ENCODE measurements around the gene HSD3B7.
A peak's percentile ranks its signal among the peaks of the same experiment; 100 is the strongest.

Gene HSD3B7

GRCh38 chr16:30982548-30983288 is 2.3 kb upstream of the HSD3B7 start:
- DNase-seq (ENCODE audit: low spot score), result no peak

DNA sequence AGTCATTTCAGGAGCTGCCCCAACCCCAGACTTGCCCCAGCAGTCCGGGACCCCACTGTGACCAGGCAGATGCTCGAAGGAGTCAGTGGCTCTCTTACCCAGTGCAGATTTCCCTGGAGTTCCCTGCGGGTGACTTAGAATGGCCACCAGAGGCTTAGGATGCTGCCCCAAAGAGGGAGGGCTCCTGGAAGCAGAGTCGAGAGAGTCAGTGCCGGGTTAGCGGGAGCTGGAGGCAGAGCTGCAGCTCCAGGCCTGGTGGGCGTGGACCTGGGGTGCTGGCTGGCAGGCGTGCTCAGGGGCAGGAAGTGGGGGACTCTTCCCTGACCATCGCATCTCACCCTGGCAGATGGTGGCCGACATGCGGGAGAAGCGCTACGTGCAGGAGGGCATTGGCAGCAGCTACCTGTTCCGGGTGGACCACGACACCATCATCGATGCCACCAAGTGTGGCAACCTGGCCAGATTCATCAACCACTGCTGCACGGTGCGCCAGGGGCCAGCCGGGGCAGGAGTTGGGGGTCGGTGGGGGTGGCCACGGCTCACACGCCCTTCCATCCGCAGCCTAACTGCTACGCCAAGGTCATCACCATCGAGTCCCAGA is 1.6 kb upstream of the HSD3B7 start:
- no peak for DNase-seq (ENCODE audit: low spot score)

DNA sequence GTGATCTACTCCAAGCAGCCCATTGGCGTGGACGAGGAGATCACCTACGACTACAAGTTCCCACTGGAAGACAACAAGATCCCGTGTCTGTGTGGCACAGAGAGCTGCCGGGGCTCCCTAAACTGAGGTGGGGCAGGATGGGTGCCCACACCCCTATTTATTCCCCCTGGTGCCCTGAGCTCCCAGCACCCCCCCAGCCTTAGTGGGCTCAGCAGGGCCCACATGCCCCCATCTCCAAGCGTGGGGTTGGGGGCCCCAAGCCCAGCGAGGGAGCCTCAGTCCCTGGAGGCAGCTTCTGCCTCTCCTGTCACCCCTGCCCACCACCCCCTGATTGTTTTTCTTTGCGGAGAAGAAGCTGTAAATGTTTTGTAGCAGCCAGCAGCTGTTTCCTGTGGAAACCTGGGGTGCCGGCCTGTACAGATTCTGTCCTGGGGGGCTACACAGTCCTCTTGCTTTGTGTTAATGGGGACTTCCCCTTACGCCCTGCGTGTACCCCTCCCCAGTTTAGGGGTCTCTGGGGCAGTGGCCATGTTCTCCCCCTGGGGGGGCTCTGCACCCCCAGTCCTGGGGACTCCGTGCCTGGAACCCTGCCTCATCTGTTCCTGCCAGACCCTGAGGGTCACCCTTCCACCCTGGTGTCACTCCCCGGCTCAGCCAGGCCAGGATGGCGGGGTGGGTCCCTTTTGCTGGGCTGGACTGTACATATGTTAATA is 953 bp upstream of the HSD3B7 start:
- no peak for DNase-seq (ENCODE audit: low spot score)

DNA sequence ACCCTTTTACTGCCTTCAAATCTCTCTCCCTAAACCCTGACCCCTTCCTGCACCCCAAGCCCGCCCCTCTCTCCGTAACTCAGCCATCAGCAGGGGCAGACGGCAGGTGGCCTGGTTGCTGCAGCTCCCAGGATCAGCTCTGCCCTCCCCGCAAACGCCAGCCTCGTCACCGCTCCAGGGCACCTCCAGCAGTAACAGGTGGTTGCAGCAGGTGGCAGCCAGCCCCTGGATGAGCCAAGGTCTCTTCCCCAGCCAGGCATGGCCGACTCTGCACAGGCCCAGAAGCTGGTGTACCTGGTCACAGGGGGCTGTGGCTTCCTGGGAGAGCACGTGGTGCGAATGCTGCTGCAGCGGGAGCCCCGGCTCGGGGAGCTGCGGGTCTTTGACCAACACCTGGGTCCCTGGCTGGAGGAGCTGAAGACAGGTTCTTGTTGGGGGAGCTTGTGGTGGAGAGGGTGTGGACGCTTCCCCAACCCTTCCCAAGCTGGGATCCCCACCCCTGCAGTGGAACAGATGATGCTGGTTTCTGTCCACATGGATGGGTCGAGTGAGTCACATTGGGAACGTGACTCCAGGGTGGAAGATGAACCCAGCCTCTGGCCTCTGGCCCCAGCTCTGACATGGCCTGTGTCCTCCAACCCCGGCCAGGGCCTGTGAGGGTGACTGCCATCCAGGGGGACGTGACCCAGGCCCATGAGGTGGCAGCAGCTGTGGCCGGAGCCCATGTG is 558 bp downstream of the HSD3B7 start:
- no peak for DNase-seq (ENCODE audit: low spot score)

DNA sequence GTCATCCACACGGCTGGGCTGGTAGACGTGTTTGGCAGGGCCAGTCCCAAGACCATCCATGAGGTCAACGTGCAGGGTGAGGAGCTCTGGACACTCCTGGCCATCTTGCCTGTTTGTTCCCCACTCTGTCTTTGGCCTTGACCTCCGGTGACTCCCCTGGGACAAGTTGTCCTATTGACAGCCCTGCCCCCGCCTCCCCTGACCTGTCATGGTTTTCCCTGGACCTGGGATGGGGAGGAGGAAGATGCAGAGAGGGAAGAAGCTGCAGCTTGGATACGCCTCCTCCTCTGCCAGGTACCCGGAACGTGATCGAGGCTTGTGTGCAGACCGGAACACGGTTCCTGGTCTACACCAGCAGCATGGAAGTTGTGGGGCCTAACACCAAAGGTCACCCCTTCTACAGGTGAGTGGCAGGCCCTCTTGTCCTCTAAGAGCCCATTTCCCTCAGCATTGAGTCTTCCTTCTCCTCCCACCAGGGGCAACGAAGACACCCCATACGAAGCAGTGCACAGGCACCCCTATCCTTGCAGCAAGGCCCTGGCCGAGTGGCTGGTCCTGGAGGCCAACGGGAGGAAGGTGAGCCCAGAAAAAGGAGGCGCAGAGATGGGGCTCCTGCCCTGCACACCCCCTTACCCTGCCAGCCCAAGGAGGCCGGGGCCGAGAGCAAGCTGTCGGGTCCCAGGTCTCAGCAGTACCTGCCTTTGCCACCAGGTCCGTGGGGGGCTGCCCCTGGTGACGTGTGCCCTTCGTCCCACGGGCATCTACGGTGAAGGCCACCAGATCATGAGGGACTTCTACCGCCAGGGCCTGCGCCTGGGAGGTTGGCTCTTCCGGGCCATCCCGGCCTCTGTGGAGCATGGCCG is 1.4 kb downstream of the HSD3B7 start:
- no peak for DNase-seq (ENCODE audit: low spot score)

DNA sequence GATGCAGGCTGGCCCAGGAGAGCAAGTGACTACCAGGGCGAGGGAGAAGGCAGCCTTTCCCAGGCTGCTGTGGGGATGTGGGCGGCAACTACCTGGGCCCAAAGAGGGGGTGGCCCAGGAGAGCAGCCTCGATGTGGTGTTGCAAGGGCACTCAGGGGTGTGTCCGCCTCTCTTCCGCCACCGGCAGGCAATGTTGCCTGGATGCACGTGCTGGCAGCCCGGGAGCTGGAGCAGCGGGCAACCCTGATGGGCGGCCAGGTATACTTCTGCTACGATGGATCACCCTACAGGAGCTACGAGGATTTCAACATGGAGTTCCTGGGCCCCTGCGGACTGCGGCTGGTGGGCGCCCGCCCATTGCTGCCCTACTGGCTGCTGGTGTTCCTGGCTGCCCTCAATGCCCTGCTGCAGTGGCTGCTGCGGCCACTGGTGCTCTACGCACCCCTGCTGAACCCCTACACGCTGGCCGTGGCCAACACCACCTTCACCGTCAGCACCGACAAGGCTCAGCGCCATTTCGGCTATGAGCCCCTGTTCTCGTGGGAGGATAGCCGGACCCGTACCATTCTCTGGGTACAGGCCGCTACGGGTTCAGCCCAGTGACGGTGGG is 2.7 kb downstream of the HSD3B7 start:
- no peak for DNase-seq (ENCODE audit: low spot score)

DNA sequence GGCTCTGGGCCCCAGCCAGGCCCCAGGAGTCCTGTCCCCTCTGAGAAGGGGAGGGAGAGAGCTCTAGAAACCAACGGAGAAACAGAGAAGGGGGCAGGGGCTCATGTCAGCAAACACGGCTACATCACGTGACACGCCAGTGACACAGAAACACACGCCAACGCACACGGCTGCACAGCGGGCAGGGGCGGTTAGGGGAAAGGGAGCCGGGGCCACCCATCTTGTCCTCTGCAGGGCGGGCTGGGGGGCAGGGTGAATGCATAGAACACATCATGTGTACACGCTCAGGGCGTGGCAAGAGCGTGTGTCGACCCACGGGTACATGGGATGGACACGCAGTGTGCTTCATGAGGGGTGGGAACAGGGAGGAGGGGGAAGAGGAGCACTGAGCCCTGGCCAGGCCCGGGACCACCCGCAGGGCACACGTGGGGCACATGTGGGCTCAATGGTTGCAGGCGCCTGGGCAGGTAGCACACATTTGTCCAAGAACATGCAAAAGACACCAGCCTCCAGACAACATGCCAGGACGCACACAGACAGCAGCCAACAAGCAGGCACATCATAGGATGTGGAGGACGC is 4.6 kb downstream of the HSD3B7 start:
- DNase-seq (ENCODE audit: low spot score), result no peak

GRCh38 chr16:30990105-30990504 is 5.1 kb downstream of the HSD3B7 start:
- no peak for DNase-seq (ENCODE audit: low spot score)

GRCh38 chr16:30991052-30991451 is 6.0 kb downstream of the HSD3B7 start:
- DNase-seq (ENCODE audit: low spot score), result no peak

GRCh38 chr16:30992276-30992780 is 7.3 kb downstream of the HSD3B7 start:
- no peak for DNase-seq (ENCODE audit: low spot score)

DNA sequence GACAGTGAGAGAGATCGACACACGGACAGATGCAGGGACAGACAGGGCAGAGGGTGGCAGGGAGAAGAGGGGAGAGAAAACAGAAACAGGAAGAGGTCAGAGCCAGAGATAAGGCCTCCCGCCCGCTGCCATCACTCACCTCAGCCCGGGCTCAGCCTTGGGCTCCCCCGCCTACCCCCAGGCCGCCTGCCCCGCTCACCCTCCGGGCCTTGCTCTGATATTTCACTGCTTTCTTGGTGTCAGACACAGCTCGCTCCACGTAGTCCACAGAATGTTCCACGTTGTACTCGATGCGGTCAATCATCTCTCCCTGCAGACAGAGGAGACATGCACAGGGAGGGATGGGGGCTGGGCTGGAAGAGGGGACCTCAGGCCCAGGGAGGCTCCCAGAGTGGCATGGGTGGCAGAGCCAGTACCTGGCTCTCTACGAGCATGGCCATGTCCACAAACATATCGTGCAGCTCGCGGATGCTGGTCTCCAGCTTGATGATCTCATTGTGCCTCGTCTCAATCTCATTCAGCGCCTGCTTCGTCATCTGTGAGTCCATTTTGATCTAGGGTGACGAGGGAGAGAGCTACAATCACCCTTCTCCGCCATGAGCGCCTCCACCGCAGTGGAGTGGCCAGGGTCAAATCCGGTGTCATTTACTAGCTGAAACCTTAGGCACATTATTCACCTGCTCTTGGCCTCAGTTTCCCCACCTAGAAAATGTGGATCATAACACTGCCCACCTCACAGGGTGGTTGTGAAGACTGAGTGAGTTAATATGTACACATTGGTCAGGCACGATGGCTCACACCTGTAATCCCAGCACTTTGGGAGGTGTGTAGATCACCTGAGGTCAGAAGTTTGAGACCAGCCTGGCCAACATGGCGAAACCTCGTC is 8.2 kb downstream of the HSD3B7 start:
- no peak for DNase-seq (ENCODE audit: low spot score)

GRCh38 chr16:30995927-30996323 is 10.9 kb downstream of the HSD3B7 start:
- no peak for DNase-seq (ENCODE audit: low spot score)

GRCh38 chr16:30996324-30996984 is 11.4 kb downstream of the HSD3B7 start:
- DNase-seq (ENCODE audit: low spot score), result no peak

DNA sequence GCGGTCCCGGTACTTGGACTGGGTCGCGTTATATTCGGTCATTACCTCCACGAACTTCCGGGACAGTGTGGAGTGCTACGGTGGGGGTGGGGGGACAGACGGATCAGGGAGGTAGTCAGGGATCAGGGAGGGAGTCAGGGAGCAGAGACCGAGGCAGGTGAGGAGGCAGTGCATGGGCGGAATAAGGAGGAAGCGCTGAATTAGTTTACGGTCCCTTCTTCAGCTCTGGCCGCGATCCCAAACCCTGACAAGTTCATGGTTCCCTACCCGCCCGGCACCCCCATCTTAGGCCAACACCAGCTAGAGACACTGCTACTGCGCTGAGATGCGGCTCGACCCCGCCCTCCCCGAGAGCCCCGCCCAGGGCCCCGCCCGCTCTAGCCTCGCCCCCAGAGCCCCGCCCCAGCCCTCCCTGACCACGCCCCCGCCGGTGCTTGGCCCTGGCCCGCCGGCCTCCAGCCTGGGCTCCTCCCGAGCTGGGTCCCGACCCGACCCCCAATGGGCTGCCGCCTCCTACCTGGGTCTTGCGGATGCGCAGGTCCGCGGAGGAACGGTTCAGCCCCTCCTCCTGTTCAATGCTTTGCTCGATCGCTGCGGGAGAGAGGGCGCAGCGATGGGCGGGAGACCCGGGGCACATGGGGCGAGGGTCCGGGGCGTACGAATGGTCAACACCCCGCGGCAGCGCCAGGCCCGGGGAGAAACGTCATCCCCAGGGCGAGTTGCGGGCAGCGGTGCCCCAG is 12.1 kb downstream of the HSD3B7 start:
- DNase-seq (ENCODE audit: low spot score), result peak; percentile 79

GRCh38 chr16:30997725-30998711 is 13.0 kb downstream of the HSD3B7 start:
- DNase-seq (ENCODE audit: low spot score), result no peak

- DNase-seq (ENCODE audit: low spot score), result no peak
Measured at GRCh38 chr16:30998852-30999761, 14.1 kb downstream of the HSD3B7 start.

Data from CD4-positive, alpha-beta T cell treated with Interleukin-2 at 100 ng/mL for 4 hours (primary cell).